Osteocyte (in vitro differentiated cells): ENCODE measurements around the gene OLIG1. TPM values are rescaled to one million over a fixed set of nuclear protein-coding genes. Genes with fewer than 3 reads are reported as not detected.

Experiments
- total RNA-seq: library from RNA; stranded (reverse); gene quantifications from 2 replicates; pipeline ENCODE4 v1.2.1, GENCODE V29; 2021

The OLIG1 gene
- total RNA-seq, 1 donor from 2014 or later: not detected

Other genes starting within 250 kb of the OLIG1 start
- gene OLIG2, start 44.2 kb upstream of the OLIG1 start, total RNA-seq: 0.37 and 0.56 TPM in 2 replicates
- 15.9 and 17.9 TPM in 2 replicates for gene IFNAR2, start 159.8 kb downstream of the OLIG1 start, total RNA-seq
- gene IL10RB, start 196.2 kb downstream of the OLIG1 start, total RNA-seq: 21.1 and 21.7 TPM in 2 replicates